Measurements from ENCODE around the gene LTBP2. TPM values are rescaled to one million over a fixed set of nuclear protein-coding genes. Genes with fewer than 3 reads are reported as not detected.
A peak's percentile ranks its signal among the peaks of the same experiment; 100 is the strongest.

The LTBP2 gene
- polyA plus RNA-seq, 2 of the 4 experiments (the other 2 are of a cell fraction): 4.9 to 14.4 TPM

DNA sequence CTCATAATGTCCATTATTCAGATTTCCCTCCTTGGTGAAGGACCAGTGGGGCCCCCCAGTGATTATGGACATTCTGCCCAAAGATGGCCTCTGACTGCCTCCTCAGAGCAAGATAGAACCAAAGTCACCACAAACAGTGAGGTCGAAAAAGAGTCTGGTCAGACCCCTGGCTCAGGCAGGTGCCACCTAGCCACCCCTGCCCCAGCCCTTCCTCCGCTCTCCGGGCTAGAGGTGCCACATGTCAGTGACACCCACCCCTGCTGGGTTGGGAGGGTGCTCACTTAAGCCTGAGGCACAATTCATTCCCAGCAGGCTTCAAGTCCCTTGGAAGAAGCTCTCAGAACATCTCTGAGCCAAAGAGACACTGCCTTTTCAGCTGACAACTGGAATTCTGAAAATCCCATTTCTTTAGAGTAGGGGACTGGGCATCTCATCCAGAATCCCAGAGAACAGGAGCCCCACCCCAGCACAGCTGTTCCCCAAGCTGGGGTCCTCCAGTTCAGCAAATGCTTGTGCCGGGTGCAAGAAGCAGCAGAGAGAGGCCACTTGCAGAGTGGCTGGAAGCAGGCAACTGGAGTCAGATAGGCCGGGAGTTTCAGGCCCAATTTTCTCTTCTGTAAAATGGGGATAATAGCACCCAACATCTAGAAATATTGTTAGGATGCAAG lies 68.1 kb downstream of the LTBP2 start:
- no peaks in the 10 kb centered on the region for H3K9me3 ChIP-seq
- 84% methylated on average over 5 of the region's 5 CpGs for WGBS (ENCODE audit: missing lambda C conversion rate)
- H3K27ac ChIP-seq: no peak overlapping the region
- POLR2A ChIA-PET: no interaction called here
- no peak for TF ChIP-seq FOXS1 (CRISPR knock-in tag; IDR thresholded peaks at IDR 0.05)
- TF ChIP-seq, protein P1, sequence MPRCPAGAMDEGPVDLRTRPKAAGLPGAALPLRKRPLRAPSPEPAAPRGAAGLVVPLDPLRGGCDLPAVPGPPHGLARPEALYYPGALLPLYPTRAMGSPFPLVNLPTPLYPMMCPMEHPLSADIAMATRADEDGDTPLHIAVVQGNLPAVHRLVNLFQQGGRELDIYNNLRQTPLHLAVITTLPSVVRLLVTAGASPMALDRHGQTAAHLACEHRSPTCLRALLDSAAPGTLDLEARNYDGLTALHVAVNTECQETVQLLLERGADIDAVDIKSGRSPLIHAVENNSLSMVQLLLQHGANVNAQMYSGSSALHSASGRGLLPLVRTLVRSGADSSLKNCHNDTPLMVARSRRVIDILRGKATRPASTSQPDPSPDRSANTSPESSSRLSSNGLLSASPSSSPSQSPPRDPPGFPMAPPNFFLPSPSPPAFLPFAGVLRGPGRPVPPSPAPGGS (IDR thresholded peaks at IDR 0.05): no peak
- TF ChIP-seq ZNF302 (CRISPR knock-in tag; IDR thresholded peaks at IDR 0.05): no peak
- H3K4me2 ChIP-seq: no peak overlapping the region
- no peak for FAIRE-seq
- H3K4me3 ChIP-seq: no peak overlapping the region
- CTCF ChIA-PET: interaction anchor here (1.2 to 2.1 kb wide), 3 partner anchors 10 to 68 kb away, joined by 3 to 8 read pairs (median 3); partner anchors contain the start of gene LTBP2
- ATAC-seq: no peak
- no peaks in the 10 kb centered on the region for H3K4me1 ChIP-seq
- no peak for DNase-seq (ENCODE audit: low read depth in 1 of 2, low spot score in 1 of 2)

DNA sequence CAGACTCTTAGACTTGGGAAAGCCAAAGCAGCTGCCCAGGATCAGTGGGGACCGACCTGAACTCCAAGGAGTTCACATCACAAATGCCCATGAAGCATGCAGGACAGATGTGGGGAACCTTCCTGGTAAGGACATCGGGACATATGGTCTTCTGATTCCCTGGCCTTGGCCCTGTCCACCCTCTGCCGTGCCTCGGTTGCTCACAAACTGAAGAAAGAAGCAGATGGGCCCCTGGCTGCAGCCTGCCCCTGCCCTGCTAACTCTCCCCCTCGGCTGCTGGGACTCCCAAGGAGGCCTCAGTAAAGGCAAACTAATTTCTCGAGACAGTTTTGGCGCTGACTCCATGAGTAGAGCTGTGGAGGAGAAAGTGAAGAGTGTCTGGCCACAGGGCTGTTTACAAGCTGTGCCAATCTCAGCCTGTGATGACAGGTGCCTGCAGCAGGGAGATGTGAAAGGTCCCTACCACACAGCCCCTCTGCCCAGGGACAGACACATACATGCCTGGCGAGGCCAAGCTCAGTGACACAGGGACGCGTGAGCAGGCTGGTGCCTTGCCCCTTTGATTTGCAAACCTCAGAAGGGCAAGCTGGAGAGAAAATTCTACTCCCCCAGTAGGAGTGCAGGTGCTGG lies 69.9 kb downstream of the LTBP2 start:
- no peaks in the 10 kb centered on the region for H3K4me1 ChIP-seq
- POLR2A ChIA-PET: no interaction called here
- ATAC-seq (peak in 1 of 2 experiments; percentile 18; a peak in 3 of 6 replicates), DNase-seq (ENCODE audit: low read depth in 1 of 2, low spot score in 1 of 2) (no peak), FAIRE-seq (no peak)
- no peaks in the 10 kb centered on the region for H3K9me3 ChIP-seq
- TF ChIP-seq, protein P1 (IDR thresholded peaks at IDR 0.05): no peak
- TF ChIP-seq MYC (IDR thresholded peaks at IDR 0.05; ENCODE audit: borderline replicate concordance, low read length) (no peak), HEYL (CRISPR knock-in tag; IDR thresholded peaks at IDR 0.05) (no peak), FOSL2 (IDR thresholded peaks at IDR 0.05) (no peak), FOSL2 (CRISPR knock-in tag; IDR thresholded peaks at IDR 0.05) (no peak), CHD2 (IDR thresholded peaks at IDR 0.05; ENCODE audit: low read length, partially characterized antibody) (no peak), RFX5 (IDR thresholded peaks at IDR 0.05) (no peak)
- TF ChIP-seq, protein P2, sequence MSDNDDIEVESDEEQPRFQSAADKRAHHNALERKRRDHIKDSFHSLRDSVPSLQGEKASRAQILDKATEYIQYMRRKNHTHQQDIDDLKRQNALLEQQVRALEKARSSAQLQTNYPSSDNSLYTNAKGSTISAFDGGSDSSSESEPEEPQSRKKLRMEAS (IDR thresholded peaks at IDR 0.05): no peak
- H3K4me2 ChIP-seq: no peak overlapping the region
- CTCF ChIA-PET: interaction anchor here (1.0 to 1.4 kb wide), 3 partner anchors 30 to 67 kb away, joined by 3 read pairs; no protein-coding TSS in a partner anchor
- no peak overlapping the region for H3K27ac ChIP-seq
- no peak overlapping the region for H3K4me3 ChIP-seq
- WGBS (ENCODE audit: missing lambda C conversion rate): 85% methylated on average over 10 of the region's 10 CpGs

DNA sequence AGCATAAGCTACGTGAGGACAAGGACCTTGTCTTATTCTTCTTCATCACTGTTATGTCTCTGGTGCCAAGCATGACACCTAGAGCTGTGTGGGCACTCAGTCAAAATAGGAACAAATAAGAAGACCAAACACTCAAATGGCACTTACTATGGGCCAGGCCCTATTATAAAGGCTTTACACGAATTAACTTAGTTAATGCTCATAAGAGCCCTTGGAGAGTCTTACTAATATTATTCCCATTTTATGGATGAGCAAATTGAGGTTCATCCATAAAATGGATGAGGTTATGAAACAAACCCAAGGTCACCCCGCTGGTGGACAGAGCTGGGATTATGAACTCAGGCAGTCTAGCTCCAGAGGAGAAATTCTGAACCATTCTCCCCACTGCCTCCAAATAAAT lies 70.8 kb downstream of the LTBP2 start:
- TF ChIP-seq, protein P3, sequence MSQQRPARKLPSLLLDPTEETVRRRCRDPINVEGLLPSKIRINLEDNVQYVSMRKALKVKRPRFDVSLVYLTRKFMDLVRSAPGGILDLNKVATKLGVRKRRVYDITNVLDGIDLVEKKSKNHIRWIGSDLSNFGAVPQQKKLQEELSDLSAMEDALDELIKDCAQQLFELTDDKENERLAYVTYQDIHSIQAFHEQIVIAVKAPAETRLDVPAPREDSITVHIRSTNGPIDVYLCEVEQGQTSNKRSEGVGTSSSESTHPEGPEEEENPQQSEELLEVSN (IDR thresholded peaks at IDR 0.05; ENCODE audit: borderline replicate concordance, low read depth): no peak
- no peak for TF ChIP-seq HOXA7 (CRISPR knock-in tag; IDR thresholded peaks at IDR 0.05)
- no peak for TF ChIP-seq HOXB5 (CRISPR knock-in tag; IDR thresholded peaks at IDR 0.05)
- TF ChIP-seq ZNF302 (CRISPR knock-in tag; IDR thresholded peaks at IDR 0.05): no peak
- TF ChIP-seq MAZ (IDR thresholded peaks at IDR 0.05; ENCODE audit: borderline replicate concordance, low read depth, low read length): no peak
- no peak for TF ChIP-seq HDAC2 (IDR thresholded peaks at IDR 0.05)
- TF ChIP-seq, protein P4, sequence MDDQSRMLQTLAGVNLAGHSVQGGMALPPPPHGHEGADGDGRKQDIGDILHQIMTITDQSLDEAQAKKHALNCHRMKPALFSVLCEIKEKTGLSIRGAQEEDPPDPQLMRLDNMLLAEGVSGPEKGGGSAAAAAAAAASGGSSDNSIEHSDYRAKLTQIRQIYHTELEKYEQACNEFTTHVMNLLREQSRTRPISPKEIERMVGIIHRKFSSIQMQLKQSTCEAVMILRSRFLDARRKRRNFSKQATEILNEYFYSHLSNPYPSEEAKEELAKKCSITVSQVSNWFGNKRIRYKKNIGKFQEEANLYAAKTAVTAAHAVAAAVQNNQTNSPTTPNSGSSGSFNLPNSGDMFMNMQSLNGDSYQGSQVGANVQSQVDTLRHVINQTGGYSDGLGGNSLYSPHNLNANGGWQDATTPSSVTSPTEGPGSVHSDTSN (IDR thresholded peaks at IDR 0.05): no peak
- TF ChIP-seq ZC3H11A (IDR thresholded peaks at IDR 0.05): no peak
- no peak for TF ChIP-seq FOSB (CRISPR knock-in tag; IDR thresholded peaks at IDR 0.05)
- no peak for TF ChIP-seq FOXS1 (CRISPR knock-in tag; IDR thresholded peaks at IDR 0.05)
- TF ChIP-seq TP53 (CRISPR knock-in tag; IDR thresholded peaks at IDR 0.05): no peak
- TF ChIP-seq TFCP2L1 (CRISPR knock-in tag; IDR thresholded peaks at IDR 0.05): no peak
- TF ChIP-seq MYC (IDR thresholded peaks at IDR 0.05; ENCODE audit: borderline replicate concordance, low read length): no peak
- no peak for TF ChIP-seq SREBF2 (IDR thresholded peaks at IDR 0.05)
- POLR2A ChIA-PET: no interaction called here
- CTCF ChIA-PET: interaction anchor here (0.6 to 1.4 kb wide), 5 partner anchors 9 to 1030 kb away, joined by 3 to 4 read pairs (median 3); no protein-coding TSS in a partner anchor
- no peak for DNase-seq (ENCODE audit: low read depth in 1 of 2, low spot score in 1 of 2)
- 61% methylated on average over 3 of the region's 3 CpGs for WGBS (ENCODE audit: missing lambda C conversion rate)
- Histone ChIP-seq H3K4me2 (no peak overlapping the region), H3K4me1 (no peaks in the 10 kb centered on the region), H3K27ac (no peak overlapping the region), H3K9me3 (no peaks in the 10 kb centered on the region), H3K4me3 (no peak overlapping the region)
- no peak for FAIRE-seq
- ATAC-seq: no peak
